Endothelial cell of umbilical vein (primary cell): ENCODE data around the gene THBS3. TPM values are rescaled to one million over a fixed set of nuclear protein-coding genes. Genes with fewer than 3 reads are reported as not detected.
A peak's percentile ranks its signal among the peaks of the same experiment; 100 is the strongest.

Experiments
- BruUV-seq: library from RNA; stranded (reverse); fragments of 400-500 nt; replicated peaks from 2 replicates; lab custom pipeline; 2021; lab: Mats Ljungman, UMichigan
- CTCF ChIA-PET: fragments of 300-600, 350-600 bp; sonication (Branson Sonifier 250); formaldehyde crosslinking; loops from one replicate; lab custom pipeline; 2021; ENCODE audit warnings: antibody characterized with exemption, inconsistent platforms; lab: Charles Lee
- POLR2A ChIA-PET: fragments of 300-600, 350-600 bp; sonication (Branson Sonifier 250); formaldehyde crosslinking; loops from one replicate; lab custom pipeline; 2021; ENCODE audit warnings: antibody characterized with exemption, inconsistent platforms; lab: Charles Lee
- DNase-seq: peaks from one replicate; pipeline ENCODE4 v3.0.0-alpha.2; 2011; ENCODE audit warnings: low read depth, low spot score
- FAIRE-seq: peaks from 2 replicates; lab custom pipeline; 2011; peaks lifted over from hg19 to GRCh38; lab: Jason Lieb, UNC
- H2AFZ ChIP-seq: 2 replicates; pipeline ENCODE4 v1.6.0; 2012; ENCODE audit warnings: low read depth, low read length, control low read depth, inconsistent platforms
- H3K27ac ChIP-seq: 2 replicates; pipeline ENCODE4 v1.5.1; 2011; ENCODE audit warnings: low read depth, mild to moderate bottlenecking, control low read depth, low read length, moderate library complexity; ENCODE audit not compliant: insufficient read depth
- H3K27me3 ChIP-seq, 2 experiments: 2 replicates each; pipeline versions ENCODE4 v1.6.0 to v1.6.1; 2011; ENCODE audit warnings: low read length in 2 of 2, mixed read lengths in 1 of 2; ENCODE audit not compliant: control insufficient read depth in 2 of 2, insufficient read depth in 2 of 2
- H3K36me3 ChIP-seq, 2 experiments: 2 replicates in 1 of 2; 3 replicates in 1 of 2; pipeline ENCODE4 v1.5.1; 2011; ENCODE audit warnings: low read length in 2 of 2, mild to moderate bottlenecking in 1 of 2, moderate library complexity in 1 of 2; ENCODE audit not compliant: control insufficient read depth in 2 of 2, insufficient read depth in 2 of 2; ENCODE audit errors: extremely low read depth in 1 of 2
- H3K4me1 ChIP-seq: 3 replicates; pipeline ENCODE4 v1.5.1; 2011; ENCODE audit warnings: mild to moderate bottlenecking, low read length; ENCODE audit not compliant: control insufficient read depth, insufficient read depth; ENCODE audit errors: extremely low read depth
- H3K4me2 ChIP-seq: 2 replicates; pipeline ENCODE4 v1.6.1; 2011; ENCODE audit warnings: low read length, control low read depth, mixed read lengths; ENCODE audit not compliant: insufficient read depth
- H3K4me3 ChIP-seq, 3 experiments: fragments of 200-600 bp in 1 of 3; sonication (generic), shearing (Covaris generic) in 1 of 3; replicated peaks in 1 of 3; 2 replicates each; pipeline ENCODE4 v1.5.1; 2011 to 2016; ENCODE audit warnings: control low read depth in 3 of 3, low read length in 3 of 3, mild to moderate bottlenecking in 2 of 3, inconsistent platforms in 1 of 3, low read depth in 1 of 3, moderate library complexity in 1 of 3; ENCODE audit not compliant: insufficient read depth in 1 of 3
- H3K79me2 ChIP-seq: 2 replicates; pipeline ENCODE4 v1.6.0; 2012; ENCODE audit warnings: low read length, inconsistent platforms; ENCODE audit not compliant: control insufficient read depth, insufficient read depth
- H3K9ac ChIP-seq: replicated peaks from 2 replicates; pipeline ENCODE3; 2011; ENCODE audit warnings: low read length, control low read depth; ENCODE audit not compliant: insufficient read depth; ENCODE audit errors: extremely low read depth
- H3K9me1 ChIP-seq: replicated peaks from 3 replicates; pipeline ENCODE4 v1.6.0; 2011; ENCODE audit warnings: mild to moderate bottlenecking, low read length; ENCODE audit not compliant: control insufficient read depth, insufficient read depth; ENCODE audit errors: extremely low read depth
- H3K9me3 ChIP-seq: replicated peaks from 2 replicates; pipeline ENCODE4 v1.5.1; 2012; ENCODE audit warnings: low read length, inconsistent platforms; ENCODE audit not compliant: control insufficient read depth, insufficient read depth
- H4K20me1 ChIP-seq: replicated peaks from 2 replicates; pipeline ENCODE3; 2011; ENCODE audit warnings: mild to moderate bottlenecking, low read length; ENCODE audit not compliant: control insufficient read depth, insufficient read depth; ENCODE audit errors: extremely low read depth
- FOS ChIP-seq: IDR thresholded peaks from 2 replicates; pipeline ENCODE4 v1.6.1; 2011; ENCODE audit warnings: mild to moderate bottlenecking, low read length, moderate library complexity, borderline replicate concordance; ENCODE audit not compliant: insufficient read depth
- GATA2 ChIP-seq: IDR thresholded peaks from 2 replicates; pipeline ENCODE4 v1.7.0; 2011; ENCODE audit warnings: low read depth, mild to moderate bottlenecking, moderate library complexity, mixed read lengths, low read length; ENCODE audit not compliant: insufficient read length, insufficient read depth
- JUN ChIP-seq: IDR thresholded peaks from 2 replicates; pipeline ENCODE4 v1.6.1; 2011; ENCODE audit warnings: borderline replicate concordance, low read depth; ENCODE audit not compliant: insufficient read length, insufficient read depth
- MYC ChIP-seq: IDR thresholded peaks from one replicate; pipeline ENCODE4 v1.6.1; 2011; ENCODE audit warnings: mild to moderate bottlenecking, low read depth, low read length
- POLR2A ChIP-seq: IDR thresholded peaks from 2 replicates; pipeline ENCODE4 v1.6.1; 2012; ENCODE audit warnings: low read depth, mild to moderate bottlenecking, control low read depth, low read length
- POLR2AphosphoS5 ChIP-seq: IDR thresholded peaks from 2 replicates; pipeline ENCODE4 v1.6.1; 2012; ENCODE audit warnings: low read depth, mild to moderate bottlenecking, control low read depth, low read length, moderate library complexity; ENCODE audit not compliant: insufficient read depth
- dilution Hi-C: fragments of 300-500 bp; cut with MboI; formaldehyde crosslinking; loops from one replicate; pipeline ENCODE4 v1.15.0; 2019; ENCODE audit warnings: low sequenced_read_pairs; ENCODE audit not compliant: extremely low pct_ligation_motif_present
- intact Hi-C: fragments of 100-400 bp; cut with micrococcal nuclease; formaldehyde crosslinking; loops from one replicate; pipeline ENCODE4 v1.10.0; 2022
- polyA plus RNA-seq, 4 experiments: library from polyadenylated mRNA; depleted of rRNA in 3 of 4; stranded (reverse) in 3 of 4; unstranded in 1 of 4; fragments of >200 nt; gene quantifications; 2 replicates each; pipeline versions ENCODE4 v1.2.1 to v1.2.3, GENCODE V29; 2011 to 2012; ENCODE audit warnings: missing spikeins in 1 of 4
- total RNA-seq: library from RNA; stranded (reverse); gene quantifications from 2 replicates; pipeline ENCODE4 v1.2.3, GENCODE V29; 2021
- TF ChIP-seq, protein P1 (sequence below), 2 donors: IDR thresholded peaks; 1 replicate in 1 of 2; 2 replicates in 1 of 2; pipeline ENCODE4 v1.5.1; 2011; ENCODE audit warnings: low read length in 2 of 2, mild to moderate bottlenecking in 2 of 2, moderate library complexity in 2 of 2, control low read depth in 1 of 2, inconsistent platforms in 1 of 2, low read depth in 1 of 2; ENCODE audit not compliant: insufficient read depth in 1 of 2; ENCODE audit errors: extremely low read depth in 1 of 2
- TF ChIP-seq, protein P2 (sequence below): IDR thresholded peaks from 2 replicates; pipeline ENCODE4 v1.6.1; 2011; ENCODE audit not compliant: insufficient read depth, insufficient read length

Gene THBS3
- total and polyA plus RNA-seq, 2 donors (not counting 3 experiments of a cell fraction or from before 2014, with no cell fraction given) = 23.6 to 25.7 TPM

DNA sequence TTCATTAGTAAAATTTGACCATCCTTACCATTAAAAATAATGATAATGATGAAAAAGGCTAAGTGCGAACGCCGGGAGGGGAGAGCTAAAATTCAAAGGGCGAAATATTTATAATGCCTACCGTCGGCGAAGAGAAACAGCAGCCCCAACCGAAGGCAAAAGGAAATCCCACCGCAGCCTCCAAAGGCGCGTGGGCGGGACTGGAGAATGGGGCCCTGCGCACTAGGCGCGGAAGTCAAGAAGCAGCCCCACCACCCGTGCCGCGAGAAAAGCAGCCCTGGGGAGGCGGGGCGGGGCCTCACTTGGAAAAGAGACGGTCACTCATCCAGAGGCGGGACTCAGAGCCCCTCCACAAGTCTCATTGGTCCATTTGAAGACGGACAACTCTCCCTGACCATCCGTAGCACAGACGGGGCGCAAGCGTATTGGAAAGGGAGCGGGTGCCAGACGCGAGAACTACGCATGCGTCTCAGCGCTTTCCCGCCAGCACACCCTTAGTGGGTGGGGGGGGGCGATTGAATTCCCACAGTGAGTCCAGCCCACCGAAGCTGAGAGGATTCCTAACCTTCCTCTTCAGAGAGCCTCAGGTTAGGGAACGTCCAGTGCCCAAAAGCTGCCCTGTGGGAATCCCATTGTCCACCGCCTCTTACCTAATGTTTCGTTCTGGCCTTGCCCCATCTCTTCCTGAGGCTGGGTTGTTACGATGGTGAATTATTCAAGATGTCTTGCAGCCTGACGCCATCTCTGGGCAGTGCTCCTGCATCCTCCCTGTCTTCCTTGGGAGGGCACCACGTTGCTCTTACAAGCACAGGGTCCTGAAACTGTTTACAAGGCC is 19.8 kb upstream of the THBS3 start:
- Histone ChIP-seq H3K9me3 (no peaks in the 10 kb centered on the region), H4K20me1 (no peaks in the 10 kb centered on the region), H3K4me1 (peaks cover 31% of the 10 kb centered on the region), H3K27me3 (no peaks in the 10 kb centered on the region), H2AFZ (peak overlapping the region; percentile 92), H3K27ac (peak overlapping the region; percentile 63), H3K9ac (peak overlapping the region; percentile 75), H3K79me2 (peaks cover 8% of the 10 kb centered on the region), H3K9me1 (no peaks in the 10 kb centered on the region), H3K4me2 (peak overlapping the region; percentile 77), H3K36me3 (no peaks in the 10 kb centered on the region), H3K4me3 (peak overlapping the region; percentile 41 to 82 (median 58))
- ChIA-PET CTCF (interaction anchor here (0.9 to 3.0 kb wide), 9 partner anchors 9 to 371 kb away, joined by 3 to 69 read pairs (median 5); partner anchors contain the start of genes KRTCAP2, MTX1 and THBS3), POLR2A (no interaction called here)
- intact Hi-C loops = loop anchor here (1.0 to 5.0 kb wide), 2 partner anchors 17 to 35 kb away; no protein-coding TSS in a partner anchor
- dilution Hi-C loops = no loop called here
- TF ChIP-seq MYC (no peak), JUN (no peak), GATA2 (no peak), POLR2AphosphoS5 (peak; percentile 94), POLR2A (peak; percentile 96), FOS (no peak)
- TF ChIP-seq, protein P1, sequence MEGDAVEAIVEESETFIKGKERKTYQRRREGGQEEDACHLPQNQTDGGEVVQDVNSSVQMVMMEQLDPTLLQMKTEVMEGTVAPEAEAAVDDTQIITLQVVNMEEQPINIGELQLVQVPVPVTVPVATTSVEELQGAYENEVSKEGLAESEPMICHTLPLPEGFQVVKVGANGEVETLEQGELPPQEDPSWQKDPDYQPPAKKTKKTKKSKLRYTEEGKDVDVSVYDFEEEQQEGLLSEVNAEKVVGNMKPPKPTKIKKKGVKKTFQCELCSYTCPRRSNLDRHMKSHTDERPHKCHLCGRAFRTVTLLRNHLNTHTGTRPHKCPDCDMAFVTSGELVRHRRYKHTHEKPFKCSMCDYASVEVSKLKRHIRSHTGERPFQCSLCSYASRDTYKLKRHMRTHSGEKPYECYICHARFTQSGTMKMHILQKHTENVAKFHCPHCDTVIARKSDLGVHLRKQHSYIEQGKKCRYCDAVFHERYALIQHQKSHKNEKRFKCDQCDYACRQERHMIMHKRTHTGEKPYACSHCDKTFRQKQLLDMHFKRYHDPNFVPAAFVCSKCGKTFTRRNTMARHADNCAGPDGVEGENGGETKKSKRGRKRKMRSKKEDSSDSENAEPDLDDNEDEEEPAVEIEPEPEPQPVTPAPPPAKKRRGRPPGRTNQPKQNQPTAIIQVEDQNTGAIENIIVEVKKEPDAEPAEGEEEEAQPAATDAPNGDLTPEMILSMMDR (IDR thresholded peaks at IDR 0.05; ENCODE audit: extremely low read depth in 1 of 2, insufficient read depth in 1 of 2, low read depth in 1 of 2, low read length in 2 of 2) = no peak
- TF ChIP-seq, protein P2, sequence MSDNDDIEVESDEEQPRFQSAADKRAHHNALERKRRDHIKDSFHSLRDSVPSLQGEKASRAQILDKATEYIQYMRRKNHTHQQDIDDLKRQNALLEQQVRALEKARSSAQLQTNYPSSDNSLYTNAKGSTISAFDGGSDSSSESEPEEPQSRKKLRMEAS = no peak
- DNase-seq (peak; percentile 99), FAIRE-seq (peak; percentile 93)
- BruUV-seq = TSS peak; percentile 96
